HL-60 (cell line): ENCODE results near the gene HPDL.
A peak's percentile ranks its signal among the peaks of the same experiment; 100 is the strongest.

Experiments used
- DNase-seq, 2 experiments: peaks; one replicate each; pipeline ENCODE4 v3.0.0-alpha.2; 2010 to 2020; ENCODE audit warnings: low read depth in 1 of 2, low spot score in 1 of 2
- H3K27ac ChIP-seq: fragments of 250-450 bp; sonication (Bioruptor Pico); replicated peaks from 2 replicates; pipeline ENCODE4 v1.5.1; 2020; ENCODE audit warnings: mild to moderate bottlenecking, moderate library complexity
- H3K27me3 ChIP-seq: fragments of 250-450 bp; sonication (Bioruptor Pico); 2 replicates; pipeline ENCODE4 v1.5.1; 2021; ENCODE audit warnings: mild to moderate bottlenecking, moderate library complexity; ENCODE audit not compliant: insufficient read depth, poor library complexity, severe bottlenecking
- H3K4me3 ChIP-seq: replicated peaks from 2 replicates; pipeline ENCODE4 v1.5.1; 2011; ENCODE audit warnings: mild to moderate bottlenecking, control low read depth, low read length; ENCODE audit not compliant: insufficient read depth
- CTCF ChIP-seq: IDR thresholded peaks from one replicate; pipeline ENCODE4 v1.5.1; 2011; ENCODE audit warnings: low read length, control low read depth, inconsistent platforms; ENCODE audit not compliant: insufficient read depth
- GABPA ChIP-seq: IDR thresholded peaks from 2 replicates; pipeline ENCODE4 v1.6.1; 2012; ENCODE audit warnings: low read depth
- POLR2AphosphoS5 ChIP-seq: IDR thresholded peaks from 2 replicates; pipeline ENCODE4 v1.6.1; 2012; ENCODE audit warnings: low read depth
- REST ChIP-seq: IDR thresholded peaks from 2 replicates; pipeline ENCODE4 v1.6.1; 2012; ENCODE audit warnings: low read depth; ENCODE audit not compliant: insufficient replicate concordance
- SPI1 ChIP-seq: IDR thresholded peaks from 2 replicates; pipeline ENCODE4 v1.6.1; 2012; ENCODE audit warnings: low read depth, mild to moderate bottlenecking, borderline replicate concordance

HPDL gene

GRCh38 chr1:45334308-45335245 lies 7.9 kb downstream of the HPDL start:
- no peak for TF ChIP-seq POLR2AphosphoS5
- no peak for TF ChIP-seq CTCF
- no peak for TF ChIP-seq REST
- peak; percentile 5; the same call in 1 of the 2 replicates for TF ChIP-seq SPI1
- no peak for TF ChIP-seq GABPA
- Histone ChIP-seq H3K27ac (no peak overlapping the region), H3K4me3 (no peak overlapping the region), H3K27me3 (no peaks in the 10 kb centered on the region)
- DNase-seq: peak in 1 of 2 experiments; percentile 57

- Histone ChIP-seq H3K27ac (no peak overlapping the region), H3K4me3 (no peak overlapping the region), H3K27me3 (no peaks in the 10 kb centered on the region)
- TF ChIP-seq GABPA (no peak), REST (no peak), SPI1 (no peak), POLR2AphosphoS5 (no peak), CTCF (no peak)
- DNase-seq: no peak
Measured at GRCh38 chr1:45335855-45336324, 9.2 kb downstream of the HPDL start.

- Histone ChIP-seq H3K4me3 (no peak overlapping the region), H3K27ac (no peak overlapping the region), H3K27me3 (no peaks in the 10 kb centered on the region)
- no peak for TF ChIP-seq CTCF
- TF ChIP-seq GABPA: no peak
- no peak for TF ChIP-seq SPI1
- TF ChIP-seq POLR2AphosphoS5: no peak
- TF ChIP-seq REST: no peak
- DNase-seq: no peak
Measured at GRCh38 chr1:45337630-45338325, 11.1 kb downstream of the HPDL start.
